Panc1 (cell line): ENCODE results near the gene UBASH3B.

ENCODE experiments used
- CTCF ChIP-seq: fragments of 450-650 bp; IDR thresholded peaks from 2 replicates; pipeline ENCODE4 v1.5.1; 2017; ENCODE audit warnings: mild to moderate bottlenecking
- POLR2AphosphoS5 ChIP-seq: IDR thresholded peaks from 2 replicates; pipeline ENCODE4 v1.6.1; 2012; ENCODE audit warnings: mild to moderate bottlenecking, low read depth, low read length, moderate library complexity

DNA sequence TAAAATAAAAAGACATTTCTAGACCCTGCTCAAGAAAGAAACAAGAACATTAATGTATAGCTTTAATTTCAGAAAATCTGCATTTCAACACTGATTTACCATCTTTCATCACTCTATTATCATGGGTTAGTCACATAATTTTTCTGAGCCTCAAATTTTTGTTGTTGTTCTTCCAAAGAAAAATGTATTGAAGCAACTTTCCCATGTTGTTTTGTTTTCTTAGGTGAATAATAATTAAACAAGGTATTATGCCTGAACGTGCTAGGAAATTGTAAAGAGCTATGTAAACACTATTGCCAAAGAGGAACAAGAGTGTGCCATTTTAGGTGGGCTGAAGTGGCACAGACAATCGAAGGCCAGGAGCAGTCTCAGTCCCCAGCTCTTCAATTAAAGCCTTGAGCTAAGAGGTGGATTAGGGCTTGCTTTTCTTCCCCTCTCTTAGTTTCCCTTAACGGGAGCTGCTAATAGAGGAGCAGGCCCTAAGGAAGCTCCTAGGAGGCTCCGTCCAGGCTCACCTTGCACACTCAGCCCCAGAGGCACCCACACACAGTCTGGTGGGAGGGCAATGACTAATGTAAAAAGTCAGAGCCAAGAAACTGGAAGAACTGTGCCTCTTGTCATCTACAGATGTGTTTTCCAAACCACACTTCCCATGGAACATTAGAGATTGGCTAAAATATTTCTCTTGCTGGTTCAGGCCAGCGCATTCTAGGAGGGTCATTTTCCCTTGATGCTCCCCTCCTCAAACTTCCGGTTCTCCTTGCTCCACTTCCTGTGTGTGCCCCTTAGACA, 8.8 kb upstream of the UBASH3B start:
- TF ChIP-seq CTCF (no peak), POLR2AphosphoS5 (no peak)
